ENCODE data around the gene KLHL3. TPM values are rescaled to one million over a fixed set of nuclear protein-coding genes. Genes with fewer than 3 reads are reported as not detected.

Gene KLHL3
- total and polyA plus RNA-seq, 2 experiments from 2014 or later = 4.9 to 10.8 TPM

GRCh38 chr5:137610598-137610997 is 125.3 kb downstream of the KLHL3 start (continued):
- TF ChIP-seq, protein P1, sequence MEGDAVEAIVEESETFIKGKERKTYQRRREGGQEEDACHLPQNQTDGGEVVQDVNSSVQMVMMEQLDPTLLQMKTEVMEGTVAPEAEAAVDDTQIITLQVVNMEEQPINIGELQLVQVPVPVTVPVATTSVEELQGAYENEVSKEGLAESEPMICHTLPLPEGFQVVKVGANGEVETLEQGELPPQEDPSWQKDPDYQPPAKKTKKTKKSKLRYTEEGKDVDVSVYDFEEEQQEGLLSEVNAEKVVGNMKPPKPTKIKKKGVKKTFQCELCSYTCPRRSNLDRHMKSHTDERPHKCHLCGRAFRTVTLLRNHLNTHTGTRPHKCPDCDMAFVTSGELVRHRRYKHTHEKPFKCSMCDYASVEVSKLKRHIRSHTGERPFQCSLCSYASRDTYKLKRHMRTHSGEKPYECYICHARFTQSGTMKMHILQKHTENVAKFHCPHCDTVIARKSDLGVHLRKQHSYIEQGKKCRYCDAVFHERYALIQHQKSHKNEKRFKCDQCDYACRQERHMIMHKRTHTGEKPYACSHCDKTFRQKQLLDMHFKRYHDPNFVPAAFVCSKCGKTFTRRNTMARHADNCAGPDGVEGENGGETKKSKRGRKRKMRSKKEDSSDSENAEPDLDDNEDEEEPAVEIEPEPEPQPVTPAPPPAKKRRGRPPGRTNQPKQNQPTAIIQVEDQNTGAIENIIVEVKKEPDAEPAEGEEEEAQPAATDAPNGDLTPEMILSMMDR (conservative IDR thresholded peaks at IDR 0.05; ENCODE audit: low read depth in 2 of 2) = no peak
- TF ChIP-seq ZNF331 (CRISPR knock-in tag; IDR thresholded peaks at IDR 0.05; ENCODE audit: low read depth) (no peak), EZH2phosphoT487 (IDR thresholded peaks at IDR 0.05; ENCODE audit: unreplicated experiment) (no peak)

GRCh38 chr5:137609127-137609526 is 126.8 kb downstream of the KLHL3 start:
- no peak overlapping the region for H3K4me3 Mint-ChIP-seq
- no peak overlapping the region for H2AFZ ChIP-seq
- H3K27ac ChIP-seq (ENCODE audit: low read depth) = no peak overlapping the region
- no peak overlapping the region for H3K4me2 ChIP-seq
- H3K4me1 ChIP-seq (ENCODE audit: insufficient read depth) = no peaks in the 10 kb centered on the region
- DNase-seq (ENCODE audit: low spot score) = no peak
- no peak overlapping the region for H3K27ac Mint-ChIP-seq
- H3K4me3 ChIP-seq = no peak overlapping the region
- H3K27me3 ChIP-seq (ENCODE audit: insufficient read depth) = no peaks in the 10 kb centered on the region
- ATAC-seq = no peak
- no peaks in the 10 kb centered on the region for H3K79me2 ChIP-seq (replicated peaks; ENCODE audit: insufficient read depth)
- H3K36me3 ChIP-seq (ENCODE audit: insufficient read depth) = no peaks in the 10 kb centered on the region
- no peaks in the 10 kb centered on the region for H3K9me3 Mint-ChIP-seq
- no peaks in the 10 kb centered on the region for H3K36me3 Mint-ChIP-seq (ENCODE audit: low read depth)
- peaks cover 17% of the 10 kb centered on the region; the same call in 2 of the 3 replicates for H3K4me1 Mint-ChIP-seq
- no peaks in the 10 kb centered on the region for H3K9me2 ChIP-seq (ENCODE audit: insufficient read depth)
- TF ChIP-seq STAT1 (IDR thresholded peaks at IDR 0.05; ENCODE audit: unreplicated experiment) (no peak), ZNF114 (CRISPR knock-in tag; IDR thresholded peaks at IDR 0.05) (no peak), CREB1 (CRISPR knock-in tag; IDR thresholded peaks at IDR 0.05; ENCODE audit: low read depth) (no peak)
- TF ChIP-seq, protein P1 (conservative IDR thresholded peaks at IDR 0.05; ENCODE audit: low read depth in 2 of 2) = no peak
- TF ChIP-seq, protein P2, sequence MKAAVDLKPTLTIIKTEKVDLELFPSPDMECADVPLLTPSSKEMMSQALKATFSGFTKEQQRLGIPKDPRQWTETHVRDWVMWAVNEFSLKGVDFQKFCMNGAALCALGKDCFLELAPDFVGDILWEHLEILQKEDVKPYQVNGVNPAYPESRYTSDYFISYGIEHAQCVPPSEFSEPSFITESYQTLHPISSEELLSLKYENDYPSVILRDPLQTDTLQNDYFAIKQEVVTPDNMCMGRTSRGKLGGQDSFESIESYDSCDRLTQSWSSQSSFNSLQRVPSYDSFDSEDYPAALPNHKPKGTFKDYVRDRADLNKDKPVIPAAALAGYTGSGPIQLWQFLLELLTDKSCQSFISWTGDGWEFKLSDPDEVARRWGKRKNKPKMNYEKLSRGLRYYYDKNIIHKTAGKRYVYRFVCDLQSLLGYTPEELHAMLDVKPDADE (IDR thresholded peaks at IDR 0.05) = no peak
- TF ChIP-seq, protein P3, sequence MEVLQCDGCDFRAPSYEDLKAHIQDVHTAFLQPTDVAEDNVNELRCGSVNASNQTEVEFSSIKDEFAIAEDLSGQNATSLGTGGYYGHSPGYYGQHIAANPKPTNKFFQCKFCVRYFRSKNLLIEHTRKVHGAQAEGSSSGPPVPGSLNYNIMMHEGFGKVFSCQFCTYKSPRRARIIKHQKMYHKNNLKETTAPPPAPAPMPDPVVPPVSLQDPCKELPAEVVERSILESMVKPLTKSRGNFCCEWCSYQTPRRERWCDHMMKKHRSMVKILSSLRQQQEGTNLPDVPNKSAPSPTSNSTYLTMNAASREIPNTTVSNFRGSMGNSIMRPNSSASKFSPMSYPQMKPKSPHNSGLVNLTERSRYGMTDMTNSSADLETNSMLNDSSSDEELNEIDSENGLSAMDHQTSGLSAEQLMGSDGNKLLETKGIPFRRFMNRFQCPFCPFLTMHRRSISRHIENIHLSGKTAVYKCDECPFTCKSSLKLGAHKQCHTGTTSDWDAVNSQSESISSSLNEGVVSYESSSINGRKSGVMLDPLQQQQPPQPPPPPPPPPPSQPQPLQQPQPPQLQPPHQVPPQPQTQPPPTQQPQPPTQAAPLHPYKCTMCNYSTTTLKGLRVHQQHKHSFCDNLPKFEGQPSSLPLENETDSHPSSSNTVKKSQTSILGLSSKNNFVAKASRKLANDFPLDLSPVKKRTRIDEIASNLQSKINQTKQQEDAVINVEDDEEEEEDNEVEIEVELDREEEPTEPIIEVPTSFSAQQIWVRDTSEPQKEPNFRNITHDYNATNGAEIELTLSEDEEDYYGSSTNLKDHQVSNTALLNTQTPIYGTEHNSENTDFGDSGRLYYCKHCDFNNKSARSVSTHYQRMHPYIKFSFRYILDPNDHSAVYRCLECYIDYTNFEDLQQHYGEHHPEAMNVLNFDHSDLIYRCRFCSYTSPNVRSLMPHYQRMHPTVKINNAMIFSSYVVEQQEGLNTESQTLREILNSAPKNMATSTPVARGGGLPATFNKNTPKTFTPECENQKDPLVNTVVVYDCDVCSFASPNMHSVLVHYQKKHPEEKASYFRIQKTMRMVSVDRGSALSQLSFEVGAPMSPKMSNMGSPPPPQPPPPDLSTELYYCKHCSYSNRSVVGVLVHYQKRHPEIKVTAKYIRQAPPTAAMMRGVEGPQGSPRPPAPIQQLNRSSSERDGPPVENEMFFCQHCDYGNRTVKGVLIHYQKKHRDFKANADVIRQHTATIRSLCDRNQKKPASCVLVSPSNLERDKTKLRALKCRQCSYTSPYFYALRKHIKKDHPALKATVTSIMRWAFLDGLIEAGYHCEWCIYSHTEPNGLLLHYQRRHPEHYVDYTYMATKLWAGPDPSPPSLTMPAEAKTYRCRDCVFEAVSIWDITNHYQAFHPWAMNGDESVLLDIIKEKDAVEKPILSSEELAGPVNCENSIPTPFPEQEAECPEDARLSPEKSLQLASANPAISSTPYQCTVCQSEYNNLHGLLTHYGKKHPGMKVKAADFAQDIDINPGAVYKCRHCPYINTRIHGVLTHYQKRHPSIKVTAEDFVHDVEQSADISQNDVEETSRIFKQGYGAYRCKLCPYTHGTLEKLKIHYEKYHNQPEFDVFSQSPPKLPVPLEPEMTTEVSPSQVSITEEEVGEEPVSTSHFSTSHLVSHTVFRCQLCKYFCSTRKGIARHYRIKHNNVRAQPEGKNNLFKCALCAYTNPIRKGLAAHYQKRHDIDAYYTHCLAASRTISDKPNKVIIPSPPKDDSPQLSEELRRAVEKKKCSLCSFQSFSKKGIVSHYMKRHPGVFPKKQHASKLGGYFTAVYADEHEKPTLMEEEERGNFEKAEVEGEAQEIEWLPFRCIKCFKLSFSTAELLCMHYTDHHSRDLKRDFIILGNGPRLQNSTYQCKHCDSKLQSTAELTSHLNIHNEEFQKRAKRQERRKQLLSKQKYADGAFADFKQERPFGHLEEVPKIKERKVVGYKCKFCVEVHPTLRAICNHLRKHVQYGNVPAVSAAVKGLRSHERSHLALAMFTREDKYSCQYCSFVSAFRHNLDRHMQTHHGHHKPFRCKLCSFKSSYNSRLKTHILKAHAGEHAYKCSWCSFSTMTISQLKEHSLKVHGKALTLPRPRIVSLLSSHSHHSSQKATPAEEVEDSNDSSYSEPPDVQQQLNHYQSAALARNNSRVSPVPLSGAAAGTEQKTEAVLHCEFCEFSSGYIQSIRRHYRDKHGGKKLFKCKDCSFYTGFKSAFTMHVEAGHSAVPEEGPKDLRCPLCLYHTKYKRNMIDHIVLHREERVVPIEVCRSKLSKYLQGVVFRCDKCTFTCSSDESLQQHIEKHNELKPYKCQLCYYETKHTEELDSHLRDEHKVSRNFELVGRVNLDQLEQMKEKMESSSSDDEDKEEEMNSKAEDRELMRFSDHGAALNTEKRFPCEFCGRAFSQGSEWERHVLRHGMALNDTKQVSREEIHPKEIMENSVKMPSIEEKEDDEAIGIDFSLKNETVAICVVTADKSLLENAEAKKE (CRISPR knock-in tag; IDR thresholded peaks at IDR 0.05) = no peak
- H3F3A ChIP-seq (replicated peaks; ENCODE audit: low read depth) = no peaks in the 10 kb centered on the region
- H3K27me3 Mint-ChIP-seq (ENCODE audit: insufficient read depth, low read depth, poor library complexity) = peaks cover 10% of the 10 kb centered on the region
- no peaks in the 10 kb centered on the region for H4K20me1 ChIP-seq (replicated peaks; ENCODE audit: insufficient read depth)

Data from GM23338 (cell line).